ENCODE measurements around the gene ACOT8. TPM values are rescaled to one million over a fixed set of nuclear protein-coding genes. Genes with fewer than 3 reads are reported as not detected.
A peak's percentile ranks its signal among the peaks of the same experiment; 100 is the strongest.

The ACOT8 gene
- polyA plus RNA-seq, 3 donors, result 40.9 to 52.4 (median 44.6) TPM

- H3K9me3 Mint-ChIP-seq, result peaks cover 0 to 2% (median 0%) of the 10 kb centered on the region in 7 donors
- H3K9me3 ChIP-seq (replicated peaks in 1 of 2; ENCODE audit: control insufficient read depth in 1 of 2, insufficient read depth in 1 of 2, low read length in 2 of 2), result no peaks in the 10 kb centered on the region
- H3K4me2 ChIP-seq (replicated peaks; ENCODE audit: extremely low read depth, low read length, poor library complexity, severe bottlenecking), result no peak overlapping the region
- peaks cover 50 to 60% of the 10 kb centered on the region in 2 donors for H3K36me3 ChIP-seq (replicated peaks in 1 of 2; ENCODE audit: control insufficient read depth in 1 of 2, insufficient read depth in 2 of 2, low read length in 2 of 2)
- H3K4me1 ChIP-seq (ENCODE audit: control insufficient read depth in 1 of 2, insufficient read depth in 2 of 2, low read length in 2 of 2), result peaks cover 36 to 46% of the 10 kb centered on the region in 2 donors
- no peak overlapping the region for H3K4me3 ChIP-seq (replicated peaks in 1 of 3; ENCODE audit: low read depth in 2 of 3, low read length in 3 of 3)
- no peaks in the 10 kb centered on the region for H3K27me3 ChIP-seq (ENCODE audit: control insufficient read depth in 2 of 2, insufficient read depth in 2 of 2, low read length in 2 of 2)
- H3K27me3 Mint-ChIP-seq (ENCODE audit: low read depth in 3 of 3), result no peaks in the 10 kb centered on the region
- peak overlapping the region in 4 of 7 donors; percentile 21 to 91 (median 59) for H3K27ac Mint-ChIP-seq
- intact Hi-C loops (cut with micrococcal nuclease), result loop anchor here (2.0 to 5.0 kb wide), 2 partner anchors 17 to 37 kb away; partner anchors contain the start of genes ACOT8 (in 1 of the 2) and ZSWIM3 (in 1 of the 2)
- WGBS (ENCODE audit: insufficient coverage), result 94% methylated on average over 3 of the region's 4 CpGs
- TF ChIP-seq CTCF (IDR thresholded peaks at IDR 0.05), result no peak
- H3K4me1 Mint-ChIP-seq, result peaks cover 33% of the 10 kb centered on the region
- H2AFZ ChIP-seq (ENCODE audit: insufficient read depth, low read depth, low read length, poor library complexity, severe bottlenecking), result no peak overlapping the region
- peaks cover 53 to 56% of the 10 kb centered on the region in 2 donors for H3K36me3 Mint-ChIP-seq
- H3K79me2 ChIP-seq (ENCODE audit: insufficient read depth, low read length), result peaks cover 47% of the 10 kb centered on the region
- H3K9ac ChIP-seq (ENCODE audit: insufficient read depth, low read length, poor library complexity, severe bottlenecking), result no peak overlapping the region
- peak overlapping the region in 1 of 2 donors; percentile 39 for H3K27ac ChIP-seq (ENCODE audit: low read depth in 1 of 2, low read length in 2 of 2)
- H3K4me3 Mint-ChIP-seq, result no peak overlapping the region
- peaks cover 42% of the 10 kb centered on the region for H4K20me1 ChIP-seq (ENCODE audit: insufficient read depth, low read length)
- DNase-seq, result no peak
Measured at GRCh38 chr20:45893831-45894230, 36.6 kb upstream of the ACOT8 start.

- H3K27me3 ChIP-seq (ENCODE audit: control insufficient read depth in 2 of 2, insufficient read depth in 2 of 2, low read length in 2 of 2), result no peaks in the 10 kb centered on the region
- peaks cover 36 to 46% of the 10 kb centered on the region in 2 donors for H3K4me1 ChIP-seq (ENCODE audit: control insufficient read depth in 1 of 2, insufficient read depth in 2 of 2, low read length in 2 of 2)
- H3K4me2 ChIP-seq (replicated peaks; ENCODE audit: extremely low read depth, low read length, poor library complexity, severe bottlenecking), result peak overlapping the region; percentile 99
- WGBS (ENCODE audit: insufficient coverage), result 20% methylated on average over 1 of the region's 4 CpGs
- H3K36me3 ChIP-seq (replicated peaks in 1 of 2; ENCODE audit: control insufficient read depth in 1 of 2, insufficient read depth in 2 of 2, low read length in 2 of 2), result peaks cover 41 to 51% of the 10 kb centered on the region in 2 donors
- Mint-ChIP-seq H3K4me1 (peaks cover 33% of the 10 kb centered on the region), H3K9me3 (peaks cover 0 to 2% (median 0%) of the 10 kb centered on the region in 7 donors), H3K27me3 (ENCODE audit: low read depth in 3 of 3) (no peaks in the 10 kb centered on the region), H3K36me3 (peaks cover 44 to 51% of the 10 kb centered on the region in 2 donors), H3K27ac (peak overlapping the region; percentile 84 to 96 (median 90)), H3K4me3 (peak overlapping the region; percentile 91 to 93)
- peak overlapping the region in 2 of 3 experiments; percentile 7 to 95 for H3K4me3 ChIP-seq (replicated peaks in 1 of 3; ENCODE audit: low read depth in 2 of 3, low read length in 3 of 3)
- H2AFZ ChIP-seq (ENCODE audit: insufficient read depth, low read depth, low read length, poor library complexity, severe bottlenecking), result no peak overlapping the region
- H3K79me2 ChIP-seq (ENCODE audit: insufficient read depth, low read length), result peaks cover 47% of the 10 kb centered on the region
- H3K27ac ChIP-seq (ENCODE audit: low read depth in 1 of 2, low read length in 2 of 2), result peak overlapping the region; percentile 59 to 87
- intact Hi-C loops (cut with micrococcal nuclease), result loop anchor here (2.0 to 5.0 kb wide), 2 partner anchors 18 to 36 kb away; partner anchors contain the start of genes ACOT8 (in 1 of the 2) and ZSWIM3 (in 1 of the 2)
- H3K9ac ChIP-seq (ENCODE audit: insufficient read depth, low read length, poor library complexity, severe bottlenecking), result peak overlapping the region; percentile 27
- H3K9me3 ChIP-seq (replicated peaks in 1 of 2; ENCODE audit: control insufficient read depth in 1 of 2, insufficient read depth in 1 of 2, low read length in 2 of 2), result no peaks in the 10 kb centered on the region
- no peak for TF ChIP-seq CTCF (IDR thresholded peaks at IDR 0.05)
- peaks cover 33% of the 10 kb centered on the region for H4K20me1 ChIP-seq (ENCODE audit: insufficient read depth, low read length)
- no peak for DNase-seq
Measured at GRCh38 chr20:45892828-45893500, 35.8 kb upstream of the ACOT8 start.

Measured in CD14-positive monocyte (primary cell).